IMR-90 (cell line): ENCODE measurements around the gene CTBP2. TPM values are rescaled to one million over a fixed set of nuclear protein-coding genes. Genes with fewer than 3 reads are reported as not detected.
A peak's percentile ranks its signal among the peaks of the same experiment; 100 is the strongest.

Experiments
- ATAC-seq: fragments of 200-7000 bp; cut with Tn5 transposase; 2 replicates; pipeline ENCODE4 v1.9.1; 2020; ENCODE audit warnings: low read depth, mild to moderate bottlenecking, moderate library complexity
- BruUV-seq: library from RNA; stranded (reverse); fragments of 400-500 nt; replicated peaks from 2 replicates; lab custom pipeline; 2021; lab: Mats Ljungman, UMichigan
- CTCF ChIA-PET: fragments of 300-600 bp; formaldehyde crosslinking; extraction: SDS; loops from one replicate; lab custom pipeline; 2021; ENCODE audit warnings: antibody characterized with exemption; lab: Yijun Ruan, JAX
- POLR2A ChIA-PET: fragments of 300-600 bp; sonication (Branson Sonifier 250); formaldehyde crosslinking; loops from one replicate; lab custom pipeline; 2022; ENCODE audit warnings: antibody characterized with exemption; ENCODE audit not compliant: unreplicated experiment; lab: Charles Lee
- DNase-seq: peaks from one replicate; pipeline ENCODE4 v3.0.0; 2013
- H2AFZ ChIP-seq: replicated peaks from 2 replicates; pipeline ENCODE3; 2013; ENCODE audit warnings: low read length, mild to moderate bottlenecking; ENCODE audit not compliant: poor library complexity
- H2AK5ac ChIP-seq: 2 replicates; pipeline ENCODE4 v1.6.1; 2013; ENCODE audit warnings: low read depth, low read length, inconsistent platforms
- H2AK9ac ChIP-seq: replicated peaks from 2 replicates; pipeline ENCODE3; 2013; ENCODE audit warnings: mild to moderate bottlenecking, low read depth, low read length, moderate library complexity; ENCODE audit not compliant: poor library complexity
- H2BK120ac ChIP-seq: 2 replicates; pipeline ENCODE4 v1.6.1; 2013; ENCODE audit warnings: low read depth, low read length, inconsistent platforms
- H2BK15ac ChIP-seq: 3 replicates; pipeline ENCODE4 v1.6.1; 2013; ENCODE audit warnings: low read depth, low read length, inconsistent platforms
- H2BK20ac ChIP-seq: 2 replicates; pipeline ENCODE4 v1.6.1; 2013; ENCODE audit warnings: low read depth, mild to moderate bottlenecking, inconsistent platforms, low read length, moderate library complexity
- H2BK5ac ChIP-seq: 2 replicates; pipeline ENCODE4 v1.6.1; 2013; ENCODE audit warnings: mild to moderate bottlenecking, low read depth, low read length, inconsistent platforms; ENCODE audit not compliant: poor library complexity, severe bottlenecking
- H3K14ac ChIP-seq: replicated peaks from 2 replicates; pipeline ENCODE4 v1.6.1; 2013; ENCODE audit warnings: low read depth, low read length, inconsistent platforms
- H3K18ac ChIP-seq: 2 replicates; pipeline ENCODE4 v1.6.1; 2013; ENCODE audit warnings: low read depth, low read length, control low read depth
- H3K23ac ChIP-seq: 2 replicates; pipeline ENCODE4 v1.6.1; 2013; ENCODE audit warnings: low read depth, low read length, inconsistent platforms
- H3K27ac ChIP-seq: 2 replicates; pipeline ENCODE4 v1.5.1; 2013; ENCODE audit warnings: mild to moderate bottlenecking, control low read depth, low read length; ENCODE audit not compliant: insufficient read depth
- H3K27me3 ChIP-seq: 2 replicates; pipeline ENCODE4 v1.6.1; 2013; ENCODE audit warnings: low read length; ENCODE audit not compliant: control insufficient read depth, insufficient read depth
- H3K36me3 ChIP-seq: 2 replicates; pipeline ENCODE4 v1.6.1; 2013; ENCODE audit warnings: low read length, mixed read lengths; ENCODE audit not compliant: control insufficient read depth, insufficient read depth
- H3K4ac ChIP-seq: 2 replicates; pipeline ENCODE4 v1.6.1; 2013; ENCODE audit warnings: low read depth, low read length, inconsistent platforms
- H3K4me1 ChIP-seq: 2 replicates; pipeline ENCODE4 v1.6.1; 2013; ENCODE audit warnings: low read length, mixed read lengths; ENCODE audit not compliant: control insufficient read depth, insufficient read depth
- H3K4me2 ChIP-seq: 2 replicates; pipeline ENCODE4 v1.6.1; 2013; ENCODE audit warnings: low read depth, mild to moderate bottlenecking, control low read depth, low read length, moderate library complexity
- H3K4me3 ChIP-seq: 2 replicates; pipeline ENCODE4 v1.5.1; 2013; ENCODE audit warnings: low read depth, mild to moderate bottlenecking, control low read depth, low read length, moderate library complexity; ENCODE audit not compliant: insufficient read depth
- H3K56ac ChIP-seq: 2 replicates; pipeline ENCODE4 v1.6.1; 2013; ENCODE audit warnings: low read length, inconsistent platforms; ENCODE audit not compliant: insufficient read depth; ENCODE audit errors: extremely low read depth
- H3K79me1 ChIP-seq, 2 experiments: 2 replicates each; pipeline ENCODE4 v1.6.1; 2013; ENCODE audit warnings: low read length in 2 of 2, inconsistent platforms in 1 of 2, low read depth in 1 of 2
- H3K9ac ChIP-seq: 2 replicates; pipeline ENCODE4 v1.6.1; 2013; ENCODE audit warnings: low read depth, low read length, control low read depth
- H3K9me1 ChIP-seq: 2 replicates; pipeline ENCODE4 v1.6.1; 2013; ENCODE audit warnings: low read length, inconsistent platforms; ENCODE audit not compliant: insufficient read depth
- H3K9me3 ChIP-seq: 2 replicates; pipeline ENCODE4 v1.6.1; 2013; ENCODE audit warnings: low read length; ENCODE audit not compliant: control insufficient read depth, insufficient read depth
- H4K20me1 ChIP-seq: 2 replicates; pipeline ENCODE4 v1.6.1; 2013; ENCODE audit warnings: low read length, inconsistent platforms; ENCODE audit not compliant: insufficient read depth
- H4K5ac ChIP-seq: 2 replicates; pipeline ENCODE4 v1.6.1; 2013; ENCODE audit warnings: mild to moderate bottlenecking, low read depth, low read length, control low read depth
- H4K8ac ChIP-seq, 2 experiments: 2 replicates each; pipeline ENCODE4 v1.6.1; 2013; ENCODE audit warnings: low read depth in 2 of 2, low read length in 2 of 2, control low read depth in 1 of 2, inconsistent platforms in 1 of 2
- H4K91ac ChIP-seq: 2 replicates; pipeline ENCODE4 v1.6.1; 2013; ENCODE audit warnings: low read depth, low read length, inconsistent platforms; ENCODE audit not compliant: insufficient read depth
- CHD1 ChIP-seq: IDR thresholded peaks from 2 replicates; pipeline ENCODE4 v1.6.1; 2012; ENCODE audit warnings: low read depth, low read length, improper control_type of control experiment
- FOS ChIP-seq: fragments of 150-350 bp; IDR thresholded peaks from 2 replicates; pipeline ENCODE4 v1.6.1; 2016; ENCODE audit warnings: low read depth, low read length
- MXI1 ChIP-seq: IDR thresholded peaks from 2 replicates; pipeline ENCODE4 v1.6.1; 2012; ENCODE audit warnings: low read depth, mild to moderate bottlenecking, low read length, moderate library complexity, borderline replicate concordance
- NFE2L2 ChIP-seq: fragments of 150-350 bp; IDR thresholded peaks from 2 replicates; pipeline ENCODE4 v1.6.1; 2016; ENCODE audit warnings: low read depth, mild to moderate bottlenecking, low read length
- POLR2A ChIP-seq: IDR thresholded peaks from 2 replicates; pipeline ENCODE4 v1.6.1; 2012; ENCODE audit warnings: mild to moderate bottlenecking, low read depth, low read length
- RAD21 ChIP-seq: IDR thresholded peaks from 2 replicates; pipeline ENCODE4 v1.6.1; 2012; ENCODE audit warnings: low read length, improper control_type of control experiment
- WGBS, 2 experiments: methylation state at CpG; one replicate each; pipeline versions ENCODE4 v1.1.5 to v1.1.7; 2013; ENCODE audit warnings: missing lambda C conversion rate in 2 of 2; ENCODE audit not compliant: insufficient read length in 1 of 2; ENCODE audit errors: extremely low coverage in 2 of 2; 5-methylcytosine and 5-hydroxymethylcytosine counted together
- dilution Hi-C: fragments of 300-500 bp; cut with HindIII; formaldehyde crosslinking; loops from one replicate; pipeline ENCODE4 v1.14.3; 2018; ENCODE audit warnings: low sequenced_read_pairs; ENCODE audit not compliant: unreplicated experiment
- in situ Hi-C: fragments of 300-500 bp; cut with MboI; formaldehyde crosslinking; loops from 3 replicates; pipeline ENCODE4 v1.14.3; 2019; ENCODE audit warnings: low sequenced_read_pairs, inconsistent platforms, mixed read lengths
- intact Hi-C: fragments of 100-400 bp; cut with micrococcal nuclease; formaldehyde crosslinking; loops from 2 replicates; pipeline ENCODE4 v1.10.0; 2022
- polyA plus RNA-seq, 3 experiments: library from polyadenylated mRNA; depleted of rRNA; stranded (reverse); fragments of >200 nt; gene quantifications; 2 replicates each; pipeline ENCODE4 v1.2.3, GENCODE V29; 2012; ENCODE audit warnings: low replicate concordance in 1 of 3
- total RNA-seq: library from RNA; depleted of rRNA; stranded (reverse); fragments of >200 nt; gene quantifications from 2 replicates; pipeline ENCODE4 v1.2.3, GENCODE V29; 2012
- TF ChIP-seq, protein P1 (sequence below): fragments of 150-350 bp; IDR thresholded peaks from 2 replicates; pipeline ENCODE4 v1.6.1; 2017; ENCODE audit warnings: mild to moderate bottlenecking, antibody characterized with exemption, low read length, low read depth
- TF ChIP-seq, protein P2 (sequence below): fragments of 150-350 bp; IDR thresholded peaks from 2 replicates; pipeline ENCODE4 v1.6.1; 2016; ENCODE audit warnings: low read depth, mild to moderate bottlenecking, low read length, moderate library complexity, borderline replicate concordance

CTBP2 gene
- total and polyA plus RNA-seq, 2 of the 4 experiments (the other 2 are of a cell fraction) = 81.0 to 86.6 TPM

DNA sequence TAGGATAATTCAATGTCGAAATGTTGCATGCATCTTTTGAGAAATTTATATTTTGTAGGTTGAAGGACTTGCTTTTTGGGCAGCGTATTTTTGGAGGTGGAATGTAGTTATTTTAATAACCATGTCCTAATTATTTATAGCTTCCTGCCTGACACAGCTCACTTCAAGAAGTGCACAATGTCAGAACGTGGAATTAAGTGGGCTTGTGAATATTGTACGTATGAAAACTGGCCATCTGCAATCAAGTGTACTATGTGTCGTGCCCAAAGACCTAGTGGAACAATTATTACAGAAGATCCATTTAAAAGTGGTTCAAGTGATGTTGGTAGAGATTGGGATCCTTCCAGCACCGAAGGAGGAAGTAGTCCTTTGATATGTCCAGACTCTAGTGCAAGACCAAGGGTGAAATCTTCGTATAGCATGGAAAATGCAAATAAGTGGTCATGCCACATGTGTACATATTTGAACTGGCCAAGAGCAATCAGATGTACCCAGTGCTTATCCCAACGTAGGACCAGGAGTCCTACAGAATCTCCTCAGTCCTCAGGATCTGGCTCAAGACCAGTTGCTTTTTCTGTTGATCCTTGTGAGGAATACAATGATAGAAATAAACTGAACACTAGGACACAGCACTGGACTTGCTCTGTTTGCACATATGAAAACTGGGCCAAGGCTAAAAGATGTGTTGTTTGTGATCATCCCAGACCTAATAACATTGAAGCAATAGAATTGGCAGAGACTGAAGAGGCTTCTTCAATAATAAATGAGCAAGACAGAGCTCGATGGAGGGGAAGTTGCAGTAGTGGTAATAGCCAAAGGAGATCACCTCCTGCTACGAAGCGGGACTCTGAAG, 217.8 kb downstream of the CTBP2 start:
- no peak for TF ChIP-seq RAD21
- no peak for TF ChIP-seq NFE2L2
- TF ChIP-seq, protein P1, sequence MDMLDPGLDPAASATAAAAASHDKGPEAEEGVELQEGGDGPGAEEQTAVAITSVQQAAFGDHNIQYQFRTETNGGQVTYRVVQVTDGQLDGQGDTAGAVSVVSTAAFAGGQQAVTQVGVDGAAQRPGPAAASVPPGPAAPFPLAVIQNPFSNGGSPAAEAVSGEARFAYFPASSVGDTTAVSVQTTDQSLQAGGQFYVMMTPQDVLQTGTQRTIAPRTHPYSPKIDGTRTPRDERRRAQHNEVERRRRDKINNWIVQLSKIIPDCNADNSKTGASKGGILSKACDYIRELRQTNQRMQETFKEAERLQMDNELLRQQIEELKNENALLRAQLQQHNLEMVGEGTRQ = no peak
- TF ChIP-seq POLR2A = no peak
- TF ChIP-seq, protein P2, sequence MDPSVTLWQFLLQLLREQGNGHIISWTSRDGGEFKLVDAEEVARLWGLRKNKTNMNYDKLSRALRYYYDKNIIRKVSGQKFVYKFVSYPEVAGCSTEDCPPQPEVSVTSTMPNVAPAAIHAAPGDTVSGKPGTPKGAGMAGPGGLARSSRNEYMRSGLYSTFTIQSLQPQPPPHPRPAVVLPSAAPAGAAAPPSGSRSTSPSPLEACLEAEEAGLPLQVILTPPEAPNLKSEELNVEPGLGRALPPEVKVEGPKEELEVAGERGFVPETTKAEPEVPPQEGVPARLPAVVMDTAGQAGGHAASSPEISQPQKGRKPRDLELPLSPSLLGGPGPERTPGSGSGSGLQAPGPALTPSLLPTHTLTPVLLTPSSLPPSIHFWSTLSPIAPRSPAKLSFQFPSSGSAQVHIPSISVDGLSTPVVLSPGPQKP = no peak
- no peak for TF ChIP-seq FOS
- no peak for TF ChIP-seq MXI1
- TF ChIP-seq CHD1 = no peak
- DNase-seq = no peak
- Histone ChIP-seq H3K18ac (peak overlapping the region; percentile 79), H3K56ac (peak overlapping the region; percentile 47; the same call in 1 of the 2 replicates), H3K9ac (peak overlapping the region; percentile 41; the same call in 1 of the 2 replicates), H3K36me3 (peaks cover 6% of the 10 kb centered on the region), H3K4me2 (peak overlapping the region; percentile 34), H2AK5ac (peak overlapping the region; percentile 54; the same call in 1 of the 2 replicates), H3K27me3 (no peaks in the 10 kb centered on the region), H2AK9ac (no peak overlapping the region), H3K79me1 (peaks cover 12 to 64% of the 10 kb centered on the region in 2 experiments), H4K91ac (peak overlapping the region; percentile 69), H3K27ac (peak overlapping the region; percentile 92; the same call in 1 of the 2 replicates), H4K20me1 (peaks cover 65% of the 10 kb centered on the region), H2AFZ (no peak overlapping the region), H2BK20ac (peak overlapping the region; percentile 80), H3K4me3 (no peak overlapping the region), H3K9me1 (peaks cover 20% of the 10 kb centered on the region), H4K5ac (peak overlapping the region; percentile 79), H3K23ac (peak overlapping the region; percentile 27), H3K4ac (peak overlapping the region; percentile 78), H3K4me1 (peaks cover 17% of the 10 kb centered on the region), H4K8ac (peak overlapping the region; percentile 28 to 81), H2BK5ac (peak overlapping the region; percentile 94), H3K14ac (peak overlapping the region; percentile 30), H2BK120ac (peak overlapping the region; percentile 62), H2BK15ac (peak overlapping the region; percentile 11; the same call in 2 of the 3 replicates), H3K9me3 (no peaks in the 10 kb centered on the region)
- ChIA-PET POLR2A (no interaction called here), CTCF (no interaction called here)
- TSS peak; percentile 53 for BruUV-seq
- intact Hi-C loops = loop anchor here (1.0 kb wide), 2 partner anchors 25 to 36 kb away; no protein-coding TSS in a partner anchor
- WGBS, 2 experiments = 100% methylated on average over 5 of the region's 11 CpGs; no CpG with 5 or more reads in 1 of the 2 experiments
- in situ Hi-C loops = no loop called here
- dilution Hi-C loops = no loop called here
- no peak for ATAC-seq
